AG09309 (cell line): ENCODE data around the gene SUSD3.

Experiments used
- DNase-seq: peaks from one replicate; pipeline ENCODE4 v3.0.0-alpha.2; 2010; ENCODE audit warnings: low read depth
- H3K4me3 ChIP-seq: 2 replicates; pipeline ENCODE4 v1.5.1; 2011; ENCODE audit warnings: mild to moderate bottlenecking, low read depth, low read length, moderate library complexity; ENCODE audit not compliant: control insufficient read depth
- TF ChIP-seq, protein P1 (sequence below): IDR thresholded peaks from 2 replicates; pipeline ENCODE4 v1.5.1; 2011; ENCODE audit warnings: mild to moderate bottlenecking, low read depth, low read length, inconsistent platforms; ENCODE audit not compliant: insufficient read depth, control insufficient read depth; ENCODE audit errors: missing control alignments

Gene SUSD3

DNA sequence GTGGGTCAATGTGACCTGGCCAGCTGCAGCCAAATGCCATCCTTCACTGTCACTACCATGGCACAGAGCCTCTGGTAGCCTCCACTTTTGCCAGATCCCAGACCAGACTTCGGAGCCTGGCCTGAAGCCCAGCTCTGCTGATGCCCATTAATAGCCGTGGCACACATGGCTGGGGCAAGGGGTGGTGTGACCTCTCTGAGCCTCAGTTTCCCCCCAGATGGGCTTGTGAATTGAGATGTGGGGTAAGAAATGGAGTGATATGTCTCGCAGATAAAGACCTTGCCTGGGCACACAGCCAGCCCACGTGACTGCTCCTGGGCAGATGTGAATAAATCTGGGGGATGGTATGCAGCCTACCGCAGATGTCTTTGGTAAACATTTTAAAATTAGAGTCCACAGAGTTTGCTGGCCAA is 13.9 kb downstream of the SUSD3 start:
- TF ChIP-seq, protein P1, sequence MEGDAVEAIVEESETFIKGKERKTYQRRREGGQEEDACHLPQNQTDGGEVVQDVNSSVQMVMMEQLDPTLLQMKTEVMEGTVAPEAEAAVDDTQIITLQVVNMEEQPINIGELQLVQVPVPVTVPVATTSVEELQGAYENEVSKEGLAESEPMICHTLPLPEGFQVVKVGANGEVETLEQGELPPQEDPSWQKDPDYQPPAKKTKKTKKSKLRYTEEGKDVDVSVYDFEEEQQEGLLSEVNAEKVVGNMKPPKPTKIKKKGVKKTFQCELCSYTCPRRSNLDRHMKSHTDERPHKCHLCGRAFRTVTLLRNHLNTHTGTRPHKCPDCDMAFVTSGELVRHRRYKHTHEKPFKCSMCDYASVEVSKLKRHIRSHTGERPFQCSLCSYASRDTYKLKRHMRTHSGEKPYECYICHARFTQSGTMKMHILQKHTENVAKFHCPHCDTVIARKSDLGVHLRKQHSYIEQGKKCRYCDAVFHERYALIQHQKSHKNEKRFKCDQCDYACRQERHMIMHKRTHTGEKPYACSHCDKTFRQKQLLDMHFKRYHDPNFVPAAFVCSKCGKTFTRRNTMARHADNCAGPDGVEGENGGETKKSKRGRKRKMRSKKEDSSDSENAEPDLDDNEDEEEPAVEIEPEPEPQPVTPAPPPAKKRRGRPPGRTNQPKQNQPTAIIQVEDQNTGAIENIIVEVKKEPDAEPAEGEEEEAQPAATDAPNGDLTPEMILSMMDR = no peak
- no peak overlapping the region for H3K4me3 ChIP-seq
- DNase-seq = no peak

DNA sequence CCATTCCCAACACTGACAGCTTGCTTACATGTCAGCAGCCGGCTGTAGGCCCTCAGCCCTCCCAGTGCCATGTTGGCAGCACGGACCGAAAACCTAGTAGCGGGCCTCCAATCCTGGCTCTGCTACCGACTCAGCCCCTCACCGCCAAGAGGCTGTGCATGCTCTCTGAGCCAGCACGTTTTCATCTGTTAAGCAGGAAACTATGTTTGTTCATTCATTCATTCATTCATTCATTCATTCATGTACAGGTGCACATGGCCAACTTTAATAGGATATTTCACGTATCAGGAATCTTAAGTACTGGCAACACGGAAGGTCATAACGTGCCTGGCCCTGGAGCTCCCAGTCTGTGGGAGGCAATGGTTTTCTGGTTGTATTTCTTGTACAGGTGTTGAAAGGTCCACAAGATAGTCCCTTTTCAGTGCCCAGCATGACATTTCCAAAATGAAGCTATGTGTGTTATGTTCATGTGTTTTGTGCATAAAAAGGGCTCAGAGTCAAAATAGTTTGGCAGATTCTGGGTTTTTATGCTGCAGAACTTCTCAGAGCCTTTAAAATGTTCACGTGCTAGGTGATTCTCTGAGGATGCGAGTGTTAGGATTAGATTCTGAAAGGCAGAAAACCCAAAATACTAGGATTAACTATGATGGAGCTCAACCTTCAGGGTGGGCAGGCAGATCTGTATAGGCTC is 17.7 kb downstream of the SUSD3 start:
- TF ChIP-seq, protein P1 = no peak
- no peak for DNase-seq
- H3K4me3 ChIP-seq = no peak overlapping the region

DNA sequence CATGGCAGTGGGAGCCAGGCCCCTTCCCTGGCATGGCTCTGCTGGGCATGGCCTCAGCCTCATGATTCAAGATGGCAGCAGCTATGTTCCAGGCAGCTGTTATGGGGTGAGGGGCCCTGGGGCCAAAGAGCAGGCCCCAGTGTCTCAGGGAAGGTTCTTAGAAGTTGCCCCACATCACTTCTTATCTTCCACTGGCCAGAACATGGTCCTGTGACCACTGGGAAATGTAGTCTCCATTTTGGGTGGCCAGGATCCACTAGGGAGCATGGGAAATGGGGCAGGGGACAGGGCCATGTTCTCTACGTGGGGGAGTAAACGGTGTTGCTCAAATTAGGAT is 18.3 kb downstream of the SUSD3 start:
- H3K4me3 ChIP-seq = no peak overlapping the region
- TF ChIP-seq, protein P1 = no peak
- DNase-seq = no peak

DNA sequence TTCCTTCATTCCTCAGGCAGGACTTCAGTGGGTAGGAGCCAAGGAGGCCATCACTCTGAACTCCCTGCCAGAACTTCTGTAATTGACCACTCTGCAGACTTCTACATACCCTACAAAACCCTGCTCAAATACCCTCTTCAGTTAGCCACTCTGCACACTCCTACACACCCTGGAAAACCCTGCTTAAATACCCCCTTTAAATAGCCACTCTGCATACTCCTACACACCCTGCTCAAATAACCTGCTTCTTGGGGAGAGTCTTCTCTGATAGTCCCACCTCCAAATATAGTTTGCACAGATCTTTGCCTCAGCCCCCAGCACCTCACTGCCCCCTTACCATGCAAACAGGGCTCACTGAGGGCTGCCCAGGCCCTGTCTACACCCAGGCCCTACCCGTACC is 18.9 kb downstream of the SUSD3 start:
- H3K4me3 ChIP-seq = no peak overlapping the region
- TF ChIP-seq, protein P1 = no peak
- DNase-seq = no peak

DNA sequence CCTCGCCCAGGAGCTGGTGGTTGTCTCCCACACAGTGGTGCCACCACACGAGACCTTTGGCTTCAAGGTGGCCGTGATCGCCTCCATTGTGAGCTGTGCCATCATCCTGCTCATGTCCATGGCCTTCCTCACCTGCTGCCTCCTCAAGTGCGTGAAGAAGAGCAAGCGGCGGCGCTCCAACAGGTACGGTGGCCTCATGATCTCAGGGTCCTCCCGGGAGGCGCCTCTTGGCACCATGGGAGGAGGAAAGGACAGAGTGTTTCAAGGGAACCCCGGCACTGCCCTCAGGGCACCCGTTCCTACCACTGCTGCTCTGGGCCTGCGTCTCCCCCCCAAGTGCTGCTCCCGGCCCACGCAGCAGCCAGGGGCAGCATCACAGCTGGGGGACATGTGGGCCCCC is 19.3 kb downstream of the SUSD3 start:
- DNase-seq = no peak
- no peak overlapping the region for H3K4me3 ChIP-seq
- TF ChIP-seq, protein P1 = no peak

DNA sequence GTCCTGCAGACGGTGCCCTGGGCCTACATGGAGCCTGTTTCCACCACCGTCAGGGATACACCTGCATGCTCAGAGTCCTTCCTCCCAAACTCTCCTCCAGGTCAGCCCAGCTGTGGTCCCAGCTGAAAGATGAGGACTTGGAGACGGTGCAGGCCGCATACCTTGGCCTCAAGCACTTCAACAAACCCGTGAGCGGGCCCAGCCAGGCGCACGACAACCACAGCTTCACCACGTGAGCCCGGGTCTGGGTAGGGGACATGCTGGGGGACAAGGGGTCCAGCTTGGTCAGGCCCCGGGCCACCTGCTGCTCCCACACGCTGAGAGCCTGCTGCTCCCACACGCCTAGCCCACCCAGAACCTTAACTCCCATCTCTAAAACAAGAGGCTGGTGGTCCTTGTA is 20.9 kb downstream of the SUSD3 start:
- no peak for DNase-seq
- H3K4me3 ChIP-seq = no peak overlapping the region
- TF ChIP-seq, protein P1 = no peak

DNA sequence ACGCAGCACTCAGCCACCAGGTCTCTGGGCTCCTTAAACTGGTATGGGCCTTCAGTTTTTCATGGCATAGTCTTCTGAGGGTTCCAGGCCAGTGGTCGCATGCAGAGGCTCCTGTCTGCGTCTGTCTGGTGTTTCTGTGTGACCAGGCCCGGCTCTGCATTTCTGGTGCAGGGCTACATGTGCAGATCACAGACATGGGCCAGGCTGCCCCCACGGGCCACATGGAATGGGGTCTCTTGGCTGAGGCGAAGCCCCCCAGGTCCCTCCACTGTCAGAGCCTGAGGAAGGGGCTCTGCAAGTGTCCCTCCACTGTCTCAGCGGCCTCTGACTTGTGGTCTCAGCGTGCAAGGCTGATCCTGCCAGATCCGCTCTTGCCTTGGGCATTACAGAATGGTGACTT is 21.9 kb downstream of the SUSD3 start:
- DNase-seq = no peak
- H3K4me3 ChIP-seq = no peak overlapping the region
- TF ChIP-seq, protein P1 = no peak
